Stimulated activated CD4-positive, alpha-beta T cell treated with anti-CD3 and anti-CD28 coated beads, Interleukin-1b, Interleukin-23, amount 100 ng/mL, for 48 hours (primary cell): Measurements from ENCODE around the gene KLHL7.
"Not testable (repeated sequence)": the region's sequence is repeated elsewhere in the genome, so short reads cannot be mapped to it uniquely, and the experiment has no call there.

ENCODE experiments used
- DNase-seq: peaks from one replicate; pipeline ENCODE4 v3.0.0-alpha.2; 2020

KLHL7 gene

GRCh38 chr7:23220690-23221305, 115.2 kb downstream of the KLHL7 start:
- DNase-seq, result no peak

GRCh38 chr7:23222439-23223030, 117.0 kb downstream of the KLHL7 start:
- no peak for DNase-seq

DNA sequence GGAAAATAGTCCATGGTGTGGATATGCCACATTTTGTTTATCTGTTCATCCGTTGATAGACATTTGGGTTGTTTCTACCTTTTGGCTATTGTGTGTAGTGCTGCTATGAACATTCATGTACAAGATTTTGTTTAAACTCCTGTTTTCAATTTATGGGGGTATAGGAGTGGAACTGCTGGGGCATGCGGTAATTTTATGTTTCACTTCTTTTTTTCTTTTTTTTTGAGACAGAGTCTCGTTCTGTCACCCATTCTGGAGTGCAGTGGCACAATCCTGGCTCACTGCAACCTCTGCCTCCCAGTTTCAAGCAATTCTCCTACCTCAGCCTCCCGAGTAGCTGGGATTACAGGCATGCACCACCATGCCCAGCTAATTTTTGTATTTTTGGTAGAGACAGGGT, 118.8 kb downstream of the KLHL7 start:
- DNase-seq, result not testable (repeated sequence)

- DNase-seq, result no peak
Measured at GRCh38 chr7:23226844-23227450, 121.4 kb downstream of the KLHL7 start.
